HG03103 (cell line): ENCODE data around the gene TENM3.

Experiments used
- ATAC-seq: cut with Tn5 transposase; IDR thresholded peaks from one replicate; pipeline ENCODE4 v1.9.1; 2021; ENCODE audit warnings: low read depth; ENCODE audit not compliant: unreplicated experiment

The TENM3 gene

DNA sequence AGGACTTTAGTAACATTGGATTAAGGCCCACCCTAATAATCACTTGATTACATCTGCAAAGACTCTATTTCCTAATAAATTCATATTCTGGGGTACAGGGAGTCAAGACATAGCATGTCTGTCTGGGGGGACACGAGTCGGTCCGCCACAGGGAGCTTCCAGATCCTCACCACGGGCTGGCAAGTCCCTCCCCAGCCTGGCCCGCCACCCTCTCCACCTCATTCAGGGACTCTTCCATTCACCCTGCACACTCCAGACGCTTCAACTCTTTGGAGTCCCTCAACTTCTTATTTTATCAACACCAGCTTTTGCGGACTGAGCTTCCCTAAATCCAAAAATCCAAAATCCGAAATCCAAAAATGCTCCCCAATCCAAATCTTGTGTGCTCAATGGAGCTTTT lies 602.8 kb downstream of the TENM3 start:
- no peak for ATAC-seq

- ATAC-seq: no peak
Observed at GRCh38 chr4:182847576-182848450, 604.6 kb downstream of the TENM3 start.

DNA sequence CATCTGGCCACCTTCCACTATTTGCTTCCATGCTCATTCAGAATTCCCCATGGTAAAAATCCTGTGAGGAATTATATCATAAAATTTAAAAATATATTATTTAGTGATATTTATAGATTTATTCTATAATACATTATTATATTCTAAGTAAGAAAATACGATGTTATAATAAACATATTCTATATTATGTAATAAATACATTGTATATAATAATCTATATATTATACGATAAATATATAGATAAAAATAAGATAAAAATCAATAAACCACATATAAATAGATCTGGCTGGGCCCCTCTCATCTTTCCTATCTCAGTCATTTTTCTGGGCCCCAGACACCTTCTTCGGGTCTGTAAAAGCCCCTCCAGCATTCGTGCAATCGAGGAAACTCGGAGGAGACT lies 605.5 kb downstream of the TENM3 start:
- ATAC-seq: no peak
